ENCODE data around the gene MDFI. TPM values are rescaled to one million over a fixed set of nuclear protein-coding genes. Genes with fewer than 3 reads are reported as not detected.

The MDFI gene
- total and polyA plus RNA-seq, 7 donors = 0.53 to 3.0 (median 0.93) TPM

- intact Hi-C loops (cut with DNase I) = loop anchor here in 1 of 2 donors (1.0 kb wide), 1 partner anchor 19 kb away; no protein-coding TSS in a partner anchor
- TF ChIP-seq CTCF (IDR thresholded peaks at IDR 0.05) = no peak
- ATAC-seq = no peak
These were observed 58.5 kb downstream of the MDFI start for GRCh38 chr6:41696788-41697187.

GRCh38 chr6:41697861-41698781, 59.9 kb downstream of the MDFI start:
- WGBS, 3 donors = 59 to 64% (median 60%) methylated on average over 15 of the region's 15 CpGs
- no peak for TF ChIP-seq CTCF (IDR thresholded peaks at IDR 0.05)
- peaks cover 0 to 6% of the 10 kb centered on the region in 2 donors for H3K36me3 ChIP-seq (ENCODE audit: insufficient read depth in 1 of 2, low read depth in 1 of 2)
- no peak for DNase-seq
- H3K4me3 ChIP-seq = no peak overlapping the region
- H3K27me3 ChIP-seq (ENCODE audit: insufficient read depth in 3 of 3, low read length in 2 of 3) = no peaks in the 10 kb centered on the region
- peak overlapping the region; percentile 48 for H3K27ac ChIP-seq
- no peak for ATAC-seq
- intact Hi-C loops (cut with DNase I) = no loop called here
- H3K9me3 ChIP-seq = no peaks in the 10 kb centered on the region
- peaks cover 70% of the 10 kb centered on the region for H3K4me1 ChIP-seq

More at GRCh38 chr6:41696788-41697187, 58.5 kb downstream of the MDFI start:
- no peaks in the 10 kb centered on the region for H3K27me3 ChIP-seq (ENCODE audit: insufficient read depth in 3 of 3, low read length in 2 of 3)
- no peak for DNase-seq
- H3K4me3 ChIP-seq = no peak overlapping the region
- no peaks in the 10 kb centered on the region for H3K9me3 ChIP-seq
- WGBS, 3 donors = 74 to 80% (median 75%) methylated on average over 6 of the region's 6 CpGs
- H3K4me1 ChIP-seq = peaks cover 60% of the 10 kb centered on the region
- H3K36me3 ChIP-seq (ENCODE audit: insufficient read depth in 1 of 2, low read depth in 1 of 2) = peaks cover 0 to 6% of the 10 kb centered on the region in 2 donors
- H3K27ac ChIP-seq = no peak overlapping the region

GRCh38 chr6:41699063-41699462, 60.8 kb downstream of the MDFI start:
- intact Hi-C loops (cut with DNase I) = no loop called here

GRCh38 chr6:41700463-41701347, 62.4 kb downstream of the MDFI start:
- intact Hi-C loops (cut with DNase I) = loop anchor here in 1 of 2 donors (10.0 kb wide), 1 partner anchor 74 kb away; the partner anchor contains the start of gene FRS3
- no peaks in the 10 kb centered on the region for H3K27me3 ChIP-seq (ENCODE audit: insufficient read depth in 3 of 3, low read length in 2 of 3)
- H3K9me3 ChIP-seq = no peaks in the 10 kb centered on the region
- no peak for TF ChIP-seq CTCF (IDR thresholded peaks at IDR 0.05)
- WGBS, 3 donors = 64 to 74% (median 70%) methylated on average over 16 to 20 of the region's 20 CpGs
- peaks cover 70% of the 10 kb centered on the region for H3K4me1 ChIP-seq
- H3K36me3 ChIP-seq (ENCODE audit: insufficient read depth in 1 of 2, low read depth in 1 of 2) = peaks cover 0 to 6% of the 10 kb centered on the region in 2 donors
- DNase-seq = no peak
- peak overlapping the region; percentile 36 for H3K27ac ChIP-seq
- ATAC-seq = no peak
- no peak overlapping the region for H3K4me3 ChIP-seq

More at GRCh38 chr6:41699063-41699462, 60.8 kb downstream of the MDFI start:
- no peak for TF ChIP-seq CTCF (IDR thresholded peaks at IDR 0.05)
- Histone ChIP-seq H3K27me3 (ENCODE audit: insufficient read depth in 3 of 3, low read length in 2 of 3) (no peaks in the 10 kb centered on the region), H3K9me3 (no peaks in the 10 kb centered on the region), H3K36me3 (ENCODE audit: insufficient read depth in 1 of 2, low read depth in 1 of 2) (peaks cover 0 to 6% of the 10 kb centered on the region in 2 donors), H3K4me3 (no peak overlapping the region), H3K4me1 (peaks cover 69% of the 10 kb centered on the region), H3K27ac (peak overlapping the region; percentile 48)
- DNase-seq (no peak), ATAC-seq (no peak)
- WGBS, 3 donors = 71 to 94% (median 76%) methylated on average over 2 of the region's 2 CpGs
